Renal pelvis (tissue), 4 donors: ENCODE data around the gene DNER. TPM values are rescaled to one million over a fixed set of nuclear protein-coding genes. Genes with fewer than 3 reads are reported as not detected.

ENCODE experiments used
- DNase-seq: peaks from one replicate; pipeline ENCODE4 v3.0.0-alpha.2; 2013
- polyA plus RNA-seq, 3 donors: library from polyadenylated mRNA; unstranded; fragments of 120-200 nt; gene quantifications; one replicate each; pipeline ENCODE4 v1.2.1, GENCODE V29; 2013; ENCODE audit not compliant: insufficient read length in 3 of 3

The DNER gene
- polyA plus RNA-seq, 3 donors, result 56.5 to 61.6 (median 58.5) TPM

- no peak for DNase-seq
Observed at GRCh38 chr2:229447227-229447626, 267.1 kb downstream of the DNER start.

DNA sequence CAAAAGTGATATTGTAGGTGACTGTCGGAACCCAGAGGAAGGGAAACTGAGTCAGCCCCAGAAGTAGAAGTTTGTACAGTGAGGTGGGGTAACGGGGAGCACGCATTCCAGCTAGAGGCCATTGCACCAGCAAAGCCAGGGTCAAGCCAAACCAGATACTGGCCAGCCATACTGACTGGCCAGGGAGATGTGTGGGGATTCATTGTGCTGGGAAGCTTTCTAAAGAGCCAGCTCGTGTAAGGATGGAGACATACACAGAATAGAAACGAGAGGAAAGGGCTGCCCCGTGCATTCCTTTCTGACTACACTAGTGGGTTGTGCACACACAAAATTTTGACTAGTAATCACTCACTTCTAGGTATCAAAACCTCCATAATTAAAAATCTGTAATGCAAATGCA, 268.0 kb downstream of the DNER start:
- DNase-seq, result no peak

GRCh38 chr2:229445501-229446211, 268.7 kb downstream of the DNER start:
- DNase-seq, result peak; percentile 8

- peak; percentile 10 for DNase-seq
Observed at GRCh38 chr2:229445019-229445418, 269.3 kb downstream of the DNER start.

GRCh38 chr2:229443546-229444268, 270.6 kb downstream of the DNER start:
- DNase-seq, result no peak

- no peak for DNase-seq
Observed at GRCh38 chr2:229443141-229443540, 271.2 kb downstream of the DNER start.

DNA sequence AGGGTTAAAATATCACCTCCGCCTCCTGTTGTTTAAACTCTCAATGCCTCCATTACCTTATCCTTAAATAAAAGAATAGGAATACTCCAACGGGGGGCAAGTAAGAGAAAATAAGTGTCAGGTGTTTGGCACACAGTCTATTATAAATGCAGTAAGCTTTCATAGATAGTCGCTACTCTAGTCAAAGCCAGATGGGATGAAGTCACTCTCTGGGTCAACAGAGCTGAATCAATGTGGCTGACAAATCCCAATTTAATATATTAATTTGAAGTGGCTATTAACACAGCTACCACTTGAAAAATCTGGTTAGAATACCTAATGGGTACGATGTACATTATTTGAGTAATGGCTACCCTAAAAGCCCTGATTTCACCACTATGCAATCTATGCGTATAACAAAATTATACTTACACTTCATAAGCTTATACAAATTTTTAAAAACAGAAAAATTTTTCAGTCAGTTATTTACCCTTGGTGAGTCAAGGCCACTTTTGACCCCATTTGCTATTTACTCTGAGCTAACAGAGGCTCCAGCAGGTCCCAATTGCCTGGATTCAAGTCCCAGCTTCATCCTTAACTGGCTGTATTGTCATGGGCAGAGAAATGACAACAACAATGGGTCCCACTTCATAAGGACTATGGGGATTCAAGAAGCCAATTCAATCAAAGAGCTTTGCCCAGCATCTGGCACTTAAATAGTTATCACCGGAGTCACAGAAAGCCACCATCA, 275.8 kb downstream of the DNER start:
- DNase-seq, result no peak

DNA sequence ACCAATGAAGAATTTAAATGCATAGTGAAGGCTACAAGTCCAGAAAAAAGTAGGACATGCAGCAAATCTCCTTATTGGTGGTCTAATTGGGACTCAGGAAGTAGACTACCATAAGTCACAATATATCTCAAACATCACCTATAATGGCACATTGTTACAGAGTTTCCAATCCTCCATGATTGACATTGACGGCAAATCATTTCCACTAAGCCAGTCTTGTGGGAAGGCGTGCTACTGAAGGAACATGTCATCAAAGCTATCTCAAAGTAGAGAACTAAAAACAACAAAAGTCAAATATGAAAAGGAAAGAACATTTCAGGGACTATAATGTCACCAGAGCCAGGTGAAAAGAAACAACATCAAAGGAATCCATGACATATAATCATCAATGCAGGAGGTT, 276.9 kb downstream of the DNER start:
- DNase-seq, result no peak

DNA sequence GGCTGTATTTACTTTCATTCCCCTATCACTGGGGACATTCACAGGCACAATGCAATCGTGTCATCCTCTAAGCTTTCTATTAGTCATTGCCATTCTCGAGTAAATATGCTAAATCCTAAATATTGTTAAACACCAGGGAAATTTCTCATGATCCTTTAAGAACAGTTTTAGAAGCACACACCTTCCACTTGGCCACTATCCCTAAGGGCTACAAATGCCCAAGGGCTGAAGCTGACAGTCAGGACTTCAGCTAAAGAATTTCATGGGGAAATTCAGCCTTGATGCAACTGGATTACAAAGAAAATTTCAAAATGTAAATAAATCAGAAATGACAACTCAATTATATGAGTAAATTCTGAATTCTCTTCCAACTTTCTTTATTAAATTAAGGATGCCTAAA, 280.2 kb downstream of the DNER start:
- DNase-seq, result no peak

- DNase-seq, result no peak
Observed at GRCh38 chr2:229433351-229433750, 281.0 kb downstream of the DNER start.

DNA sequence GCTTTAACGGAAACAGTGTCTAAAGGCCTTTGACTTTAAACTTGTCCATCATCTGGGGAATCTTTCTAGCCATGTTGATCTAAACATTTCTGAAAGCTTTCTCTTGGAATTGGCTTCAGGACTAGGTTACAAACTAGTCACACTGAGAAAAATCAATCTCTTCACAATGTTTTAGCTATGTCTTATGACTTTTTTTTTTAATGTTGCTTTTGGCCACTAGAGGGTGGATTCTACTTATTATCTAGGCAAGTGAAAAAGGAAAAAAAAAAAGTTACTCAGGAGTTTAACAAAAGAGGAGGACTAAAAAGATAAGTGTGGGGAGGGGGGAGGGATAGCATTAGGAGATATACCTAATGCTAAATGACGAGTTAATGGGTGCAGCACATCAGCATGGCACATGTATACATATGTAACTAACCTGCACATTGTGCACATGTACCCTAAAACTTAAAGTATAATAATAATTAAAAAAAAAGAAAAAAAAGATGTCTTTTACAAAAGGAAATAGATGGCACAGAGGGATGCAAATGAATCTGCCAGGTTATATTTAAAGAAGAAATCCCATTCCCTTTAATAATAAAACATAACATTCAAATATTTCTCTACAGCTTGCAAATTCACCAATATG, 282.9 kb downstream of the DNER start:
- peak; percentile 52 for DNase-seq

GRCh38 chr2:229429589-229429988, 284.8 kb downstream of the DNER start:
- DNase-seq, result no peak

- no peak for DNase-seq
Observed at GRCh38 chr2:229426464-229426863, 287.9 kb downstream of the DNER start.

GRCh38 chr2:229425598-229425997, 288.8 kb downstream of the DNER start:
- no peak for DNase-seq

- DNase-seq, result no peak
Observed at GRCh38 chr2:229422063-229422462, 292.3 kb downstream of the DNER start.

- DNase-seq, result peak; percentile 28
Observed at GRCh38 chr2:229419158-229419557, 295.2 kb downstream of the DNER start.

DNA sequence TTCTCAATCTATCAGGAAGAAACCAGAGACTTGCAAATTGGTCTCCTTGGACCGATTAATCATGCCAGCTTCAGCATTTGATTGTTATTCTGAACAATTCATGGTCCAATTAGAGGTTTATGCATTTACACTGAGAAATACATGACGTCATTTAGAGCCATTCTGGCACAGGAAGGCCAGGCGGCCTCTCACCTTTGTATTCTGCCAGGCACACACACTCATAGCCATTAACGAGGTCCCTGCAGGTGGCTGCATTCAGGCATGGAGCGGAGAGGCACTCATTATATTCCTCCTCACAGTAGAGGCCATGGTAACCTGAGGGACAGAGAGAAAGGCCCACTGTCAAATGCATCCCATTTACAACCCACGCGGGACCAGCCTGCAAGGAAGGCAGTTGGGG, 296.4 kb downstream of the DNER start:
- no peak for DNase-seq

- no peak for DNase-seq
Observed at GRCh38 chr2:229417176-229417575, 297.2 kb downstream of the DNER start.

GRCh38 chr2:229416116-229416694, 298.1 kb downstream of the DNER start:
- no peak for DNase-seq

- no peak for DNase-seq
Observed at GRCh38 chr2:229414631-229415030, 299.7 kb downstream of the DNER start.

GRCh38 chr2:229412686-229413085, 301.7 kb downstream of the DNER start:
- no peak for DNase-seq

GRCh38 chr2:229410946-229411345, 303.4 kb downstream of the DNER start:
- no peak for DNase-seq
